ENCODE results near the gene ESYT1. TPM values are rescaled to one million over a fixed set of nuclear protein-coding genes. Genes with fewer than 3 reads are reported as not detected.

The ESYT1 gene
- total and polyA plus RNA-seq, 10 of the 15 experiments (the other 5 are each of a cell fraction or from before 2014, with no cell fraction given), result 47.5 to 120 (median 87.1) TPM

DNA sequence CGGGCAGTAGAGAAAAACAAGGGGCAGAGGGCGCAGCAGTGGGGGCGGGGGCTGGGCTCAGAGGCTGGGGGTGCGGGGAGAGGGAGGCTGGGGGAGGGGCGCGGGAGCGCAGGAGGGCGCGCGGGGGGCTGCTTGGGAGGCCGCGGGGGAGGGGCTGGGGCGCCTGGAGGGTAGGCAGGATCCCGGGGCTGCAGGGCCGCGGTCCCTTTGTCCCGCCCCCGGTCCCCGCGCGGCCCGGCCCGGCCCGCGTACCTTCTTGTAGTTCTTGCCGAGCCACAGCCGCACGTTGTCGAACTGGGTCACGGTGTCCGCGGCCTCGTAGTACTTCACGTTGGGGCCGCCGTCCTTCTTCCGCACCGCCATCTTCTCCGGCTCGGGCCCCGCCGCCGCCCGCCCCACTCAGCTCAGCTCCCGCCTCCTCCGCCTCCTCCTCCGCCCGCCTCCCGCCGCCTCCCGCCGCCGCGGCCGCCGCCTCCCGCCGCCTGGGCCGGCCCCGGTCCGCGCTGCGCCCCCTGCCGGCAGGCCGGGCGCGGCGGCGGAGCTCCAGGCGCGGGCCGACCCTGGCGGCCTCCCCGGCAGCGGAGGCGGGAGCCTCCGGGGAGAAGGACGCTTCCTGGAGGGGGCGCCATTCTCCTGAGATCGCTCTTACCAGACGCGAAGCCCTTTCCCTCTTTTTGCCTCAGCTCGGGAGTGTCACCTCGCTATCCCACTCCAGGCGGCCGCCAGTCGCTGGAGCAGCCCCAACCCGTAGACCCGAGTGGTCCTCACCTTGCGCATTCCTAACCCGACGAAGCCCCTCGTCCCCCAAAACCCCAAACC, 61.2 kb downstream of the ESYT1 start, which contains the start of gene SMARCC2 (continued):
- TF ChIP-seq STAT3 (IDR thresholded peaks at IDR 0.05; ENCODE audit: low read depth, low read length), result no peak
- TF ChIP-seq ZSCAN29 (IDR thresholded peaks at IDR 0.05), result no peak
- no peak for TF ChIP-seq ATF7 (IDR thresholded peaks at IDR 0.05; ENCODE audit: low read depth)
- TF ChIP-seq MXI1 (IDR thresholded peaks at IDR 0.05; ENCODE audit: low read depth, low read length), result peak; percentile 58
- TF ChIP-seq NR2F1 (conservative IDR thresholded peaks at IDR 0.05), result no peak
- peak; percentile 80; the same call in 1 of the 2 replicates for TF ChIP-seq IKZF1 (conservative IDR thresholded peaks at IDR 0.05)
- TF ChIP-seq CEBPB (IDR thresholded peaks at IDR 0.05; ENCODE audit: borderline replicate concordance in 1 of 2, low read depth in 2 of 2, low read length in 2 of 2), result no peak
- TF ChIP-seq YY1 (IDR thresholded peaks at IDR 0.05; ENCODE audit: low read depth, low read length), result peak; percentile 90
- TF ChIP-seq, protein P1, sequence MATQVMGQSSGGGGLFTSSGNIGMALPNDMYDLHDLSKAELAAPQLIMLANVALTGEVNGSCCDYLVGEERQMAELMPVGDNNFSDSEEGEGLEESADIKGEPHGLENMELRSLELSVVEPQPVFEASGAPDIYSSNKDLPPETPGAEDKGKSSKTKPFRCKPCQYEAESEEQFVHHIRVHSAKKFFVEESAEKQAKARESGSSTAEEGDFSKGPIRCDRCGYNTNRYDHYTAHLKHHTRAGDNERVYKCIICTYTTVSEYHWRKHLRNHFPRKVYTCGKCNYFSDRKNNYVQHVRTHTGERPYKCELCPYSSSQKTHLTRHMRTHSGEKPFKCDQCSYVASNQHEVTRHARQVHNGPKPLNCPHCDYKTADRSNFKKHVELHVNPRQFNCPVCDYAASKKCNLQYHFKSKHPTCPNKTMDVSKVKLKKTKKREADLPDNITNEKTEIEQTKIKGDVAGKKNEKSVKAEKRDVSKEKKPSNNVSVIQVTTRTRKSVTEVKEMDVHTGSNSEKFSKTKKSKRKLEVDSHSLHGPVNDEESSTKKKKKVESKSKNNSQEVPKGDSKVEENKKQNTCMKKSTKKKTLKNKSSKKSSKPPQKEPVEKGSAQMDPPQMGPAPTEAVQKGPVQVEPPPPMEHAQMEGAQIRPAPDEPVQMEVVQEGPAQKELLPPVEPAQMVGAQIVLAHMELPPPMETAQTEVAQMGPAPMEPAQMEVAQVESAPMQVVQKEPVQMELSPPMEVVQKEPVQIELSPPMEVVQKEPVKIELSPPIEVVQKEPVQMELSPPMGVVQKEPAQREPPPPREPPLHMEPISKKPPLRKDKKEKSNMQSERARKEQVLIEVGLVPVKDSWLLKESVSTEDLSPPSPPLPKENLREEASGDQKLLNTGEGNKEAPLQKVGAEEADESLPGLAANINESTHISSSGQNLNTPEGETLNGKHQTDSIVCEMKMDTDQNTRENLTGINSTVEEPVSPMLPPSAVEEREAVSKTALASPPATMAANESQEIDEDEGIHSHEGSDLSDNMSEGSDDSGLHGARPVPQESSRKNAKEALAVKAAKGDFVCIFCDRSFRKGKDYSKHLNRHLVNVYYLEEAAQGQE (IDR thresholded peaks at IDR 0.05; ENCODE audit: low read depth, low read length), result no peak
- TF ChIP-seq, protein P2, sequence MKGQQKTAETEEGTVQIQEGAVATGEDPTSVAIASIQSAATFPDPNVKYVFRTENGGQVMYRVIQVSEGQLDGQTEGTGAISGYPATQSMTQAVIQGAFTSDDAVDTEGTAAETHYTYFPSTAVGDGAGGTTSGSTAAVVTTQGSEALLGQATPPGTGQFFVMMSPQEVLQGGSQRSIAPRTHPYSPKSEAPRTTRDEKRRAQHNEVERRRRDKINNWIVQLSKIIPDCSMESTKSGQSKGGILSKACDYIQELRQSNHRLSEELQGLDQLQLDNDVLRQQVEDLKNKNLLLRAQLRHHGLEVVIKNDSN (IDR thresholded peaks at IDR 0.05; ENCODE audit: borderline replicate concordance, extremely low read length, insufficient read depth, low read depth, low read length), result no peak
- no peak for TF ChIP-seq CHD2 (IDR thresholded peaks at IDR 0.05; ENCODE audit: borderline replicate concordance, low read depth, low read length)
- TF ChIP-seq BMI1 (IDR thresholded peaks at IDR 0.05; ENCODE audit: borderline replicate concordance), result no peak
- no peak for TF ChIP-seq CBX5 (IDR thresholded peaks at IDR 0.05; ENCODE audit: low read depth)
- TF ChIP-seq MEF2A (IDR thresholded peaks at IDR 0.05; ENCODE audit: insufficient read depth, low read depth, low read length), result no peak
- no peak for TF ChIP-seq NR2C2 (IDR thresholded peaks at IDR 0.05; ENCODE audit: borderline replicate concordance, control insufficient read depth, insufficient read length, low read depth)
- TF ChIP-seq SMC3 (IDR thresholded peaks at IDR 0.05; ENCODE audit: borderline replicate concordance, low read length), result peak; percentile 39; the same call in 1 of the 2 replicates
- TF ChIP-seq, protein P3, sequence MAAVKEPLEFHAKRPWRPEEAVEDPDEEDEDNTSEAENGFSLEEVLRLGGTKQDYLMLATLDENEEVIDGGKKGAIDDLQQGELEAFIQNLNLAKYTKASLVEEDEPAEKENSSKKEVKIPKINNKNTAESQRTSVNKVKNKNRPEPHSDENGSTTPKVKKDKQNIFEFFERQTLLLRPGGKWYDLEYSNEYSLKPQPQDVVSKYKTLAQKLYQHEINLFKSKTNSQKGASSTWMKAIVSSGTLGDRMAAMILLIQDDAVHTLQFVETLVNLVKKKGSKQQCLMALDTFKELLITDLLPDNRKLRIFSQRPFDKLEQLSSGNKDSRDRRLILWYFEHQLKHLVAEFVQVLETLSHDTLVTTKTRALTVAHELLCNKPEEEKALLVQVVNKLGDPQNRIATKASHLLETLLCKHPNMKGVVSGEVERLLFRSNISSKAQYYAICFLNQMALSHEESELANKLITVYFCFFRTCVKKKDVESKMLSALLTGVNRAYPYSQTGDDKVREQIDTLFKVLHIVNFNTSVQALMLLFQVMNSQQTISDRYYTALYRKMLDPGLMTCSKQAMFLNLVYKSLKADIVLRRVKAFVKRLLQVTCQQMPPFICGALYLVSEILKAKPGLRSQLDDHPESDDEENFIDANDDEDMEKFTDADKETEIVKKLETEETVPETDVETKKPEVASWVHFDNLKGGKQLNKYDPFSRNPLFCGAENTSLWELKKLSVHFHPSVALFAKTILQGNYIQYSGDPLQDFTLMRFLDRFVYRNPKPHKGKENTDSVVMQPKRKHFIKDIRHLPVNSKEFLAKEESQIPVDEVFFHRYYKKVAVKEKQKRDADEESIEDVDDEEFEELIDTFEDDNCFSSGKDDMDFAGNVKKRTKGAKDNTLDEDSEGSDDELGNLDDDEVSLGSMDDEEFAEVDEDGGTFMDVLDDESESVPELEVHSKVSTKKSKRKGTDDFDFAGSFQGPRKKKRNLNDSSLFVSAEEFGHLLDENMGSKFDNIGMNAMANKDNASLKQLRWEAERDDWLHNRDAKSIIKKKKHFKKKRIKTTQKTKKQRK (IDR thresholded peaks at IDR 0.05; ENCODE audit: low read depth, low read length), result no peak
- TF ChIP-seq MTA3 (IDR thresholded peaks at IDR 0.05; ENCODE audit: borderline replicate concordance, low read length), result no peak
- no peak for TF ChIP-seq FOXK2 (IDR thresholded peaks at IDR 0.05)
- TF ChIP-seq MTA2 (IDR thresholded peaks at IDR 0.05; ENCODE audit: low read depth), result no peak
- TF ChIP-seq, protein P4, sequence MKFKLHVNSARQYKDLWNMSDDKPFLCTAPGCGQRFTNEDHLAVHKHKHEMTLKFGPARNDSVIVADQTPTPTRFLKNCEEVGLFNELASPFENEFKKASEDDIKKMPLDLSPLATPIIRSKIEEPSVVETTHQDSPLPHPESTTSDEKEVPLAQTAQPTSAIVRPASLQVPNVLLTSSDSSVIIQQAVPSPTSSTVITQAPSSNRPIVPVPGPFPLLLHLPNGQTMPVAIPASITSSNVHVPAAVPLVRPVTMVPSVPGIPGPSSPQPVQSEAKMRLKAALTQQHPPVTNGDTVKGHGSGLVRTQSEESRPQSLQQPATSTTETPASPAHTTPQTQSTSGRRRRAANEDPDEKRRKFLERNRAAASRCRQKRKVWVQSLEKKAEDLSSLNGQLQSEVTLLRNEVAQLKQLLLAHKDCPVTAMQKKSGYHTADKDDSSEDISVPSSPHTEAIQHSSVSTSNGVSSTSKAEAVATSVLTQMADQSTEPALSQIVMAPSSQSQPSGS (IDR thresholded peaks at IDR 0.05; ENCODE audit: low read length), result no peak
